IMR-90 (cell line): ENCODE measurements around the gene CCDC137. TPM values are rescaled to one million over a fixed set of nuclear protein-coding genes. Genes with fewer than 3 reads are reported as not detected.

Experiments
- ATAC-seq: fragments of 200-7000 bp; cut with Tn5 transposase; 2 replicates; pipeline ENCODE4 v1.9.1; 2020; ENCODE audit warnings: low read depth, mild to moderate bottlenecking, moderate library complexity
- BruUV-seq: library from RNA; stranded (reverse); fragments of 400-500 nt; replicated peaks from 2 replicates; lab custom pipeline; 2021; lab: Mats Ljungman, UMichigan
- CTCF ChIA-PET: fragments of 300-600 bp; formaldehyde crosslinking; extraction: SDS; loops from one replicate; lab custom pipeline; 2021; ENCODE audit warnings: antibody characterized with exemption; lab: Yijun Ruan, JAX
- POLR2A ChIA-PET: fragments of 300-600 bp; sonication (Branson Sonifier 250); formaldehyde crosslinking; loops from one replicate; lab custom pipeline; 2022; ENCODE audit warnings: antibody characterized with exemption; ENCODE audit not compliant: unreplicated experiment; lab: Charles Lee
- DNase-seq: peaks from one replicate; pipeline ENCODE4 v3.0.0; 2013
- H2AFZ ChIP-seq: replicated peaks from 2 replicates; pipeline ENCODE3; 2013; ENCODE audit warnings: low read length, mild to moderate bottlenecking; ENCODE audit not compliant: poor library complexity
- H2AK5ac ChIP-seq: 2 replicates; pipeline ENCODE4 v1.6.1; 2013; ENCODE audit warnings: low read depth, low read length, inconsistent platforms
- H2AK9ac ChIP-seq: replicated peaks from 2 replicates; pipeline ENCODE3; 2013; ENCODE audit warnings: mild to moderate bottlenecking, low read depth, low read length, moderate library complexity; ENCODE audit not compliant: poor library complexity
- H2BK120ac ChIP-seq: 2 replicates; pipeline ENCODE4 v1.6.1; 2013; ENCODE audit warnings: low read depth, low read length, inconsistent platforms
- H2BK15ac ChIP-seq: 3 replicates; pipeline ENCODE4 v1.6.1; 2013; ENCODE audit warnings: low read depth, low read length, inconsistent platforms
- H2BK20ac ChIP-seq: 2 replicates; pipeline ENCODE4 v1.6.1; 2013; ENCODE audit warnings: low read depth, mild to moderate bottlenecking, inconsistent platforms, low read length, moderate library complexity
- H2BK5ac ChIP-seq: 2 replicates; pipeline ENCODE4 v1.6.1; 2013; ENCODE audit warnings: mild to moderate bottlenecking, low read depth, low read length, inconsistent platforms; ENCODE audit not compliant: poor library complexity, severe bottlenecking
- H3K14ac ChIP-seq: replicated peaks from 2 replicates; pipeline ENCODE4 v1.6.1; 2013; ENCODE audit warnings: low read depth, low read length, inconsistent platforms
- H3K18ac ChIP-seq: 2 replicates; pipeline ENCODE4 v1.6.1; 2013; ENCODE audit warnings: low read depth, low read length, control low read depth
- H3K23ac ChIP-seq: 2 replicates; pipeline ENCODE4 v1.6.1; 2013; ENCODE audit warnings: low read depth, low read length, inconsistent platforms
- H3K27ac ChIP-seq: 2 replicates; pipeline ENCODE4 v1.5.1; 2013; ENCODE audit warnings: mild to moderate bottlenecking, control low read depth, low read length; ENCODE audit not compliant: insufficient read depth
- H3K27me3 ChIP-seq: 2 replicates; pipeline ENCODE4 v1.6.1; 2013; ENCODE audit warnings: low read length; ENCODE audit not compliant: control insufficient read depth, insufficient read depth
- H3K36me3 ChIP-seq: 2 replicates; pipeline ENCODE4 v1.6.1; 2013; ENCODE audit warnings: low read length, mixed read lengths; ENCODE audit not compliant: control insufficient read depth, insufficient read depth
- H3K4ac ChIP-seq: 2 replicates; pipeline ENCODE4 v1.6.1; 2013; ENCODE audit warnings: low read depth, low read length, inconsistent platforms
- H3K4me1 ChIP-seq: 2 replicates; pipeline ENCODE4 v1.6.1; 2013; ENCODE audit warnings: low read length, mixed read lengths; ENCODE audit not compliant: control insufficient read depth, insufficient read depth
- H3K4me2 ChIP-seq: 2 replicates; pipeline ENCODE4 v1.6.1; 2013; ENCODE audit warnings: low read depth, mild to moderate bottlenecking, control low read depth, low read length, moderate library complexity
- H3K4me3 ChIP-seq: 2 replicates; pipeline ENCODE4 v1.5.1; 2013; ENCODE audit warnings: low read depth, mild to moderate bottlenecking, control low read depth, low read length, moderate library complexity; ENCODE audit not compliant: insufficient read depth
- H3K56ac ChIP-seq: 2 replicates; pipeline ENCODE4 v1.6.1; 2013; ENCODE audit warnings: low read length, inconsistent platforms; ENCODE audit not compliant: insufficient read depth; ENCODE audit errors: extremely low read depth
- H3K79me1 ChIP-seq, 2 experiments: 2 replicates each; pipeline ENCODE4 v1.6.1; 2013; ENCODE audit warnings: low read length in 2 of 2, inconsistent platforms in 1 of 2, low read depth in 1 of 2
- H3K9ac ChIP-seq: 2 replicates; pipeline ENCODE4 v1.6.1; 2013; ENCODE audit warnings: low read depth, low read length, control low read depth
- H3K9me1 ChIP-seq: 2 replicates; pipeline ENCODE4 v1.6.1; 2013; ENCODE audit warnings: low read length, inconsistent platforms; ENCODE audit not compliant: insufficient read depth
- H3K9me3 ChIP-seq: 2 replicates; pipeline ENCODE4 v1.6.1; 2013; ENCODE audit warnings: low read length; ENCODE audit not compliant: control insufficient read depth, insufficient read depth
- H4K20me1 ChIP-seq: 2 replicates; pipeline ENCODE4 v1.6.1; 2013; ENCODE audit warnings: low read length, inconsistent platforms; ENCODE audit not compliant: insufficient read depth
- H4K5ac ChIP-seq: 2 replicates; pipeline ENCODE4 v1.6.1; 2013; ENCODE audit warnings: mild to moderate bottlenecking, low read depth, low read length, control low read depth
- H4K8ac ChIP-seq, 2 experiments: 2 replicates each; pipeline ENCODE4 v1.6.1; 2013; ENCODE audit warnings: low read depth in 2 of 2, low read length in 2 of 2, control low read depth in 1 of 2, inconsistent platforms in 1 of 2
- H4K91ac ChIP-seq: 2 replicates; pipeline ENCODE4 v1.6.1; 2013; ENCODE audit warnings: low read depth, low read length, inconsistent platforms; ENCODE audit not compliant: insufficient read depth
- BHLHE40 ChIP-seq: fragments of 150-350 bp; IDR thresholded peaks from 2 replicates; pipeline ENCODE4 v1.6.1; 2016; ENCODE audit warnings: mild to moderate bottlenecking, low read depth, low read length
- CEBPB ChIP-seq: IDR thresholded peaks from 2 replicates; pipeline ENCODE4 v1.6.1; 2012; ENCODE audit warnings: low read depth, low read length, improper control_type of control experiment
- ELK1 ChIP-seq: fragments of 150-350 bp; IDR thresholded peaks from 2 replicates; pipeline ENCODE4 v1.6.1; 2016; ENCODE audit warnings: low read depth, mild to moderate bottlenecking, low read length, moderate library complexity, borderline replicate concordance
- MAZ ChIP-seq: IDR thresholded peaks from 2 replicates; pipeline ENCODE4 v1.6.1; 2012; ENCODE audit warnings: low read depth, mild to moderate bottlenecking, low read length, improper control_type of control experiment, moderate library complexity, borderline replicate concordance
- POLR2A ChIP-seq: IDR thresholded peaks from 2 replicates; pipeline ENCODE4 v1.6.1; 2012; ENCODE audit warnings: mild to moderate bottlenecking, low read depth, low read length
- RCOR1 ChIP-seq: IDR thresholded peaks from 2 replicates; pipeline ENCODE4 v1.6.1; 2012; ENCODE audit warnings: mild to moderate bottlenecking, low read length, improper control_type of control experiment; ENCODE audit not compliant: insufficient replicate concordance
- RFX5 ChIP-seq: IDR thresholded peaks from 2 replicates; pipeline ENCODE4 v1.8.0; 2012; ENCODE audit warnings: low read depth, mild to moderate bottlenecking, low read length, moderate library complexity
- WGBS, 2 experiments: methylation state at CpG; one replicate each; pipeline versions ENCODE4 v1.1.5 to v1.1.7; 2013; ENCODE audit warnings: missing lambda C conversion rate in 2 of 2; ENCODE audit not compliant: insufficient read length in 1 of 2; ENCODE audit errors: extremely low coverage in 2 of 2; 5-methylcytosine and 5-hydroxymethylcytosine counted together
- dilution Hi-C: fragments of 300-500 bp; cut with HindIII; formaldehyde crosslinking; loops from one replicate; pipeline ENCODE4 v1.14.3; 2018; ENCODE audit warnings: low sequenced_read_pairs; ENCODE audit not compliant: unreplicated experiment
- in situ Hi-C: fragments of 300-500 bp; cut with MboI; formaldehyde crosslinking; loops from 3 replicates; pipeline ENCODE4 v1.14.3; 2019; ENCODE audit warnings: low sequenced_read_pairs, inconsistent platforms, mixed read lengths
- intact Hi-C: fragments of 100-400 bp; cut with micrococcal nuclease; formaldehyde crosslinking; loops from 2 replicates; pipeline ENCODE4 v1.10.0; 2022
- polyA plus RNA-seq, 3 experiments: library from polyadenylated mRNA; depleted of rRNA; stranded (reverse); fragments of >200 nt; gene quantifications; 2 replicates each; pipeline ENCODE4 v1.2.3, GENCODE V29; 2012; ENCODE audit warnings: low replicate concordance in 1 of 3
- total RNA-seq: library from RNA; depleted of rRNA; stranded (reverse); fragments of >200 nt; gene quantifications from 2 replicates; pipeline ENCODE4 v1.2.3, GENCODE V29; 2012

CCDC137 gene
- total and polyA plus RNA-seq, 2 of the 4 experiments (the other 2 are of a cell fraction): 7.5 to 18.4 TPM

GRCh38 chr17:81716674-81716996 lies 50.1 kb downstream of the CCDC137 start:
- H3K9ac ChIP-seq: no peak overlapping the region
- H3K23ac ChIP-seq: no peak overlapping the region
- 92% methylated on average over 10 of the region's 12 CpGs; no CpG with 5 or more reads in 1 of the 2 experiments for WGBS, 2 experiments
- H4K20me1 ChIP-seq: no peaks in the 10 kb centered on the region; the same call in 1 of the 2 replicates
- ChIA-PET POLR2A (interaction anchor here (0.6 to 1.0 kb wide), 2 partner anchors 14 to 151 kb away, joined by 4 to 12 read pairs; no protein-coding TSS in a partner anchor), CTCF (no interaction called here)
- no peak overlapping the region for H3K14ac ChIP-seq
- peaks cover 7% of the 10 kb centered on the region for H3K4me1 ChIP-seq
- no peak overlapping the region for H2BK15ac ChIP-seq
- H3K36me3 ChIP-seq: peaks cover 2% of the 10 kb centered on the region; the same call in 1 of the 2 replicates
- no peak overlapping the region for H3K4me2 ChIP-seq
- in situ Hi-C loops (no loop called here), intact Hi-C loops (no loop called here), dilution Hi-C loops (no loop called here)
- H3K4me3 ChIP-seq: no peak overlapping the region
- H3K79me1 ChIP-seq: peaks cover 14 to 21% of the 10 kb centered on the region in 2 experiments
- H4K5ac ChIP-seq: no peak overlapping the region
- no peak overlapping the region for H4K8ac ChIP-seq
- ATAC-seq (no peak), DNase-seq (no peak)
- no peak overlapping the region for H3K56ac ChIP-seq
- H2BK5ac ChIP-seq: no peak overlapping the region
- no peak overlapping the region for H3K4ac ChIP-seq
- H2AK5ac ChIP-seq: no peak overlapping the region
- no peak overlapping the region for H3K27ac ChIP-seq
- H3K9me1 ChIP-seq: no peaks in the 10 kb centered on the region
- H2AFZ ChIP-seq: no peak overlapping the region
- no TSS peak for BruUV-seq
- H2AK9ac ChIP-seq: no peak overlapping the region
- H2BK120ac ChIP-seq: no peak overlapping the region
- H3K9me3 ChIP-seq: no peaks in the 10 kb centered on the region
- H4K91ac ChIP-seq: no peak overlapping the region
- no peak overlapping the region for H2BK20ac ChIP-seq
- no peak overlapping the region for H3K18ac ChIP-seq
- H3K27me3 ChIP-seq: no peaks in the 10 kb centered on the region
- TF ChIP-seq CEBPB (no peak), POLR2A (no peak), ELK1 (no peak), BHLHE40 (no peak), RFX5 (no peak), RCOR1 (no peak), MAZ (no peak)
